Measurements from ENCODE around the gene TNFRSF13B. TPM values are rescaled to one million over a fixed set of nuclear protein-coding genes. Genes with fewer than 3 reads are reported as not detected.

The TNFRSF13B gene
- total RNA-seq, 1 donor from 2014 or later: not detected

DNA sequence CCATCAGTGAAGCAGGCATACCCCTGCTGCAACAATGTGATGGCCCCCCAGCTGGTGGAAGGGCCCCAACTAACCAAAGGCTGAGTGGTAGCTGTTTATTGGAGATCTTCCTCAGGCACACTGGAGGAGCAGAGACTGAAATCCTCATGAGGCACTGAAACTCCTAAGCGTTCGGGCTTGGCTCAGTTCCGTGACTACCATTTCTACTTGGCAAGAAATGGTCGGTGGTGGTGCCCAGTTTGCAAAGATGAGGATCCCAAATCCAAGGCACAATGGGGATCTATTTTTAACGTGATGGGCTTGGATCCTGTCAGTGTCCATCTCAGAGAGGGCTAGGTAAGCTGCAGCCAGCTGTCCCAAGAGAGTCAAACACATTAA is 82.8 kb downstream of the TNFRSF13B start:
- no peaks in the 10 kb centered on the region for H3K9me3 ChIP-seq (replicated peaks)
- DNase-seq: no peak
- no peak overlapping the region for H3K27ac ChIP-seq (replicated peaks)
- intact Hi-C loops (cut with micrococcal nuclease): no loop called here
- H3K27me3 ChIP-seq (ENCODE audit: low read depth): peaks cover 4% of the 10 kb centered on the region
- H3K4me1 ChIP-seq: no peaks in the 10 kb centered on the region
- H3K4me3 ChIP-seq: no peak overlapping the region
- TF ChIP-seq CTCF (IDR thresholded peaks at IDR 0.05; ENCODE audit: borderline replicate concordance): no peak
- H3K36me3 ChIP-seq: no peaks in the 10 kb centered on the region

Other genes with a start within 250 kb of the TNFRSF13B start
- gene MPRIP, start 70.3 kb upstream of the TNFRSF13B start, total RNA-seq: 350 TPM
- 7.3 TPM for gene PLD6, start 234.2 kb upstream of the TNFRSF13B start, total RNA-seq